Measurements from ENCODE around the gene LRP1B.

Gene LRP1B

GRCh38 chr2:141528990-141529389, 601.8 kb downstream of the LRP1B start:
- no peak for TF ChIP-seq JUND (IDR thresholded peaks at IDR 0.05; ENCODE audit: low read depth)
- no peak for DNase-seq (ENCODE audit: low read depth in 1 of 2, low spot score in 1 of 2)
- in situ Hi-C loops (cut with HindIII; ENCODE audit: low pct_unique_long_range_greater_than_20kb, low sequenced_read_pairs) = no loop called here

- in situ Hi-C loops (cut with HindIII; ENCODE audit: low pct_unique_long_range_greater_than_20kb, low sequenced_read_pairs) = no loop called here
- no peak for TF ChIP-seq JUND (IDR thresholded peaks at IDR 0.05; ENCODE audit: low read depth)
Observed at GRCh38 chr2:141526760-141527159, 604.1 kb downstream of the LRP1B start.

GRCh38 chr2:141524777-141525176, 606.0 kb downstream of the LRP1B start:
- no peak for DNase-seq (ENCODE audit: low read depth in 1 of 2, low spot score in 1 of 2)
- in situ Hi-C loops (cut with HindIII; ENCODE audit: low pct_unique_long_range_greater_than_20kb, low sequenced_read_pairs) = no loop called here
- no peak for TF ChIP-seq JUND (IDR thresholded peaks at IDR 0.05; ENCODE audit: low read depth)

More at GRCh38 chr2:141526760-141527159, 604.1 kb downstream of the LRP1B start:
- DNase-seq (ENCODE audit: low read depth in 1 of 2, low spot score in 1 of 2) = no peak

GRCh38 chr2:141523199-141523598, 607.6 kb downstream of the LRP1B start:
- TF ChIP-seq JUND (IDR thresholded peaks at IDR 0.05; ENCODE audit: low read depth) = no peak
- in situ Hi-C loops (cut with HindIII; ENCODE audit: low pct_unique_long_range_greater_than_20kb, low sequenced_read_pairs) = no loop called here
- DNase-seq (ENCODE audit: low read depth in 1 of 2, low spot score in 1 of 2) = no peak

- no peak for DNase-seq (ENCODE audit: low read depth in 1 of 2, low spot score in 1 of 2)
- TF ChIP-seq JUND (IDR thresholded peaks at IDR 0.05; ENCODE audit: low read depth) = no peak
- in situ Hi-C loops (cut with HindIII; ENCODE audit: low pct_unique_long_range_greater_than_20kb, low sequenced_read_pairs) = no loop called here
Observed at GRCh38 chr2:141522702-141523101, 608.1 kb downstream of the LRP1B start.

GRCh38 chr2:141522048-141522447, 608.8 kb downstream of the LRP1B start:
- in situ Hi-C loops (cut with HindIII; ENCODE audit: low pct_unique_long_range_greater_than_20kb, low sequenced_read_pairs) = no loop called here
- TF ChIP-seq JUND (IDR thresholded peaks at IDR 0.05; ENCODE audit: low read depth) = no peak
- DNase-seq (ENCODE audit: low read depth in 1 of 2, low spot score in 1 of 2) = no peak

- in situ Hi-C loops (cut with HindIII; ENCODE audit: low pct_unique_long_range_greater_than_20kb, low sequenced_read_pairs) = no loop called here
- no peak for TF ChIP-seq JUND (IDR thresholded peaks at IDR 0.05; ENCODE audit: low read depth)
Observed at GRCh38 chr2:141519906-141520305, 610.9 kb downstream of the LRP1B start.

GRCh38 chr2:141517852-141518421, 612.9 kb downstream of the LRP1B start:
- DNase-seq (ENCODE audit: low read depth in 1 of 2, low spot score in 1 of 2) = no peak
- in situ Hi-C loops (cut with HindIII; ENCODE audit: low pct_unique_long_range_greater_than_20kb, low sequenced_read_pairs) = no loop called here
- no peak for TF ChIP-seq JUND (IDR thresholded peaks at IDR 0.05; ENCODE audit: low read depth)

More at GRCh38 chr2:141519906-141520305, 610.9 kb downstream of the LRP1B start:
- DNase-seq (ENCODE audit: low read depth in 1 of 2, low spot score in 1 of 2) = no peak

GRCh38 chr2:141517180-141517851, 613.5 kb downstream of the LRP1B start:
- in situ Hi-C loops (cut with HindIII; ENCODE audit: low pct_unique_long_range_greater_than_20kb, low sequenced_read_pairs) = no loop called here
- TF ChIP-seq JUND (IDR thresholded peaks at IDR 0.05; ENCODE audit: low read depth) = no peak
- no peak for DNase-seq (ENCODE audit: low read depth in 1 of 2, low spot score in 1 of 2)

- no peak for DNase-seq (ENCODE audit: low read depth in 1 of 2, low spot score in 1 of 2)
- TF ChIP-seq JUND (IDR thresholded peaks at IDR 0.05; ENCODE audit: low read depth) = no peak
- in situ Hi-C loops (cut with HindIII; ENCODE audit: low pct_unique_long_range_greater_than_20kb, low sequenced_read_pairs) = no loop called here
Observed at GRCh38 chr2:141515931-141516330, 614.9 kb downstream of the LRP1B start.

GRCh38 chr2:141513853-141514252, 617.0 kb downstream of the LRP1B start:
- DNase-seq (ENCODE audit: low read depth in 1 of 2, low spot score in 1 of 2) = no peak
- in situ Hi-C loops (cut with HindIII; ENCODE audit: low pct_unique_long_range_greater_than_20kb, low sequenced_read_pairs) = no loop called here
- TF ChIP-seq JUND (IDR thresholded peaks at IDR 0.05; ENCODE audit: low read depth) = no peak

GRCh38 chr2:141508806-141509595, 621.8 kb downstream of the LRP1B start:
- TF ChIP-seq JUND (IDR thresholded peaks at IDR 0.05; ENCODE audit: low read depth) = no peak
- peak in 1 of 2 experiments; percentile 13 for DNase-seq (ENCODE audit: low read depth in 1 of 2, low spot score in 1 of 2)
- in situ Hi-C loops (cut with HindIII; ENCODE audit: low pct_unique_long_range_greater_than_20kb, low sequenced_read_pairs) = no loop called here

All from T47D (cell line).